Measurements from ENCODE around the gene RHEB.
A peak's percentile ranks its signal among the peaks of the same experiment; 100 is the strongest.

Gene RHEB

GRCh38 chr7:151431768-151432311, 87.9 kb downstream of the RHEB start:
- no peak for DNase-seq (ENCODE audit: low spot score)

GRCh38 chr7:151431281-151431767, 88.4 kb downstream of the RHEB start:
- no peak for DNase-seq (ENCODE audit: low spot score)

GRCh38 chr7:151430391-151431205, 89.1 kb downstream of the RHEB start:
- DNase-seq (ENCODE audit: low spot score), result no peak

GRCh38 chr7:151429560-151430331, 89.9 kb downstream of the RHEB start:
- peak; percentile 44 for DNase-seq (ENCODE audit: low spot score)

- no peak for DNase-seq (ENCODE audit: low spot score)
Observed at GRCh38 chr7:151429237-151429559, 90.5 kb downstream of the RHEB start.

GRCh38 chr7:151428378-151429236, 91.1 kb downstream of the RHEB start:
- DNase-seq (ENCODE audit: low spot score), result no peak

- DNase-seq (ENCODE audit: low spot score), result no peak
Observed at GRCh38 chr7:151427705-151428377, 91.9 kb downstream of the RHEB start.

GRCh38 chr7:151426904-151427704, 92.6 kb downstream of the RHEB start:
- no peak for DNase-seq (ENCODE audit: low spot score)

- no peak for DNase-seq (ENCODE audit: low spot score)
Observed at GRCh38 chr7:151426441-151426903, 93.2 kb downstream of the RHEB start.

- no peak for DNase-seq (ENCODE audit: low spot score)
Observed at GRCh38 chr7:151425670-151426440, 93.8 kb downstream of the RHEB start.

- DNase-seq (ENCODE audit: low spot score), result no peak
Observed at GRCh38 chr7:151424799-151425198, 94.9 kb downstream of the RHEB start.

GRCh38 chr7:151423936-151424335, 95.8 kb downstream of the RHEB start:
- DNase-seq (ENCODE audit: low spot score), result no peak

GRCh38 chr7:151423226-151423625, 96.5 kb downstream of the RHEB start:
- no peak for DNase-seq (ENCODE audit: low spot score)

- no peak for DNase-seq (ENCODE audit: low spot score)
Observed at GRCh38 chr7:151422212-151422611, 97.5 kb downstream of the RHEB start.

- DNase-seq (ENCODE audit: low spot score), result no peak
Observed at GRCh38 chr7:151420144-151420543, 99.6 kb downstream of the RHEB start.

- no peak for DNase-seq (ENCODE audit: low spot score)
Observed at GRCh38 chr7:151416941-151417315, 102.8 kb downstream of the RHEB start.

- no peak for DNase-seq (ENCODE audit: low spot score)
Observed at GRCh38 chr7:151416112-151416940, 103.4 kb downstream of the RHEB start.
